ACC112 (cell line): Measurements from ENCODE around the gene YARS2.
"Not testable (repeated sequence)": the region's sequence is repeated elsewhere in the genome, so short reads cannot be mapped to it uniquely, and the experiment has no call there.

Experiments
- H2AFZ ChIP-seq: fragments of 200-600 bp; sonication (generic); one replicate; pipeline ENCODE4 v1.6.0; 2017; ENCODE audit warnings: antibody characterized with exemption, low read length; ENCODE audit not compliant: unreplicated experiment
- H3K27ac ChIP-seq: fragments of 200-600 bp; sonication (generic); 2 replicates; pipeline ENCODE4 v1.5.1; 2014; ENCODE audit warnings: low read depth, mild to moderate bottlenecking, antibody characterized with exemption, low read length, moderate library complexity
- H3K27me3 ChIP-seq: fragments of 200-600 bp; sonication (generic); 2 replicates; pipeline ENCODE4 v1.6.1; 2014; ENCODE audit warnings: mild to moderate bottlenecking, antibody characterized with exemption, low read length, moderate library complexity, mixed read lengths; ENCODE audit not compliant: insufficient read depth
- H3K36me3 ChIP-seq: fragments of 200-600 bp; sonication (generic); 2 replicates; pipeline ENCODE4 v1.6.1; 2016; ENCODE audit warnings: mild to moderate bottlenecking, antibody characterized with exemption, low read length, moderate library complexity, mixed read lengths; ENCODE audit not compliant: insufficient read depth
- H3K4me1 ChIP-seq: fragments of 200-600 bp; sonication (generic); one replicate; pipeline ENCODE4 v1.6.1; 2016; ENCODE audit warnings: low read length, mixed read lengths; ENCODE audit not compliant: insufficient read depth, unreplicated experiment, control insufficient read depth
- H3K4me3 ChIP-seq: fragments of 200-600 bp; sonication (generic); 2 replicates; pipeline ENCODE4 v1.5.1; 2014; ENCODE audit warnings: mild to moderate bottlenecking, low read depth, low read length
- H3K79me2 ChIP-seq: fragments of 200-600 bp; sonication (generic); one replicate; pipeline ENCODE4 v1.6.0; 2016; ENCODE audit warnings: low read length; ENCODE audit not compliant: control insufficient read depth, unreplicated experiment, insufficient read depth

The YARS2 gene

GRCh38 chr12:32718926-32719325, 36.8 kb downstream of the YARS2 start:
- Histone ChIP-seq H2AFZ (no peak overlapping the region), H3K79me2 (no peaks in the 10 kb centered on the region), H3K36me3 (peaks cover 17% of the 10 kb centered on the region; the same call in 1 of the 2 replicates), H3K4me3 (no peak overlapping the region), H3K4me1 (no peaks in the 10 kb centered on the region), H3K27me3 (no peaks in the 10 kb centered on the region), H3K27ac (no peak overlapping the region)

GRCh38 chr12:32714772-32715171, 40.9 kb downstream of the YARS2 start:
- H3K27ac ChIP-seq, result no peak overlapping the region
- no peak overlapping the region for H2AFZ ChIP-seq
- no peak overlapping the region for H3K4me3 ChIP-seq
- H3K27me3 ChIP-seq, result no peaks in the 10 kb centered on the region
- H3K79me2 ChIP-seq, result no peaks in the 10 kb centered on the region
- peaks cover 25% of the 10 kb centered on the region for H3K36me3 ChIP-seq
- H3K4me1 ChIP-seq, result no peaks in the 10 kb centered on the region

DNA sequence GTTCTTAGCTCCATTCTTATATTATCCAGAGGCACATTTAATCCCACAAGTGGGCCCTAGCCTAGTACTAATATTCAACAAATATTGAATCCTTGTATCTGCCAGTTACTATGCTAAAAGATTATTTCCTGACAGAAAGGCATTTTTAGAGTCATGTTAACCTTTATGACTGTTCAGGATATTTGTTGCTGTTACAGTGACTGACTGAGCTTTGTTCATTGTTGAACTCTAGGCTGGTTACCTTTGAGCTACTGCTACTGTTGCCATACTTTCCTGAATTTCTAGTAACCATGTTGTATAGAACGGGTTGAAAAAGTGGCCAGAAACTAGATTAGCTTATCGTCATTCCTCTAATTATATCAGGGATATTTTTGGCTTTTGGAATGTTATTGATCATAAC, 46.8 kb downstream of the YARS2 start:
- no peaks in the 10 kb centered on the region for H3K4me1 ChIP-seq
- H3K36me3 ChIP-seq, result peaks cover 23% of the 10 kb centered on the region
- H3K4me3 ChIP-seq, result no peak overlapping the region
- no peak overlapping the region for H2AFZ ChIP-seq
- no peaks in the 10 kb centered on the region for H3K27me3 ChIP-seq
- no peak overlapping the region for H3K27ac ChIP-seq
- peaks cover 2% of the 10 kb centered on the region for H3K79me2 ChIP-seq

- no peak overlapping the region for H3K4me3 ChIP-seq
- H3K36me3 ChIP-seq, result peaks cover 14% of the 10 kb centered on the region
- peaks cover 11% of the 10 kb centered on the region for H3K79me2 ChIP-seq
- H3K4me1 ChIP-seq, result no peaks in the 10 kb centered on the region
- no peak overlapping the region for H3K27ac ChIP-seq
- no peaks in the 10 kb centered on the region for H3K27me3 ChIP-seq
- H2AFZ ChIP-seq, result no peak overlapping the region
Observed at GRCh38 chr12:32706335-32707024, 49.2 kb downstream of the YARS2 start.

GRCh38 chr12:32705783-32706182, 49.9 kb downstream of the YARS2 start:
- Histone ChIP-seq H3K4me3 (no peak overlapping the region), H2AFZ (no peak overlapping the region), H3K4me1 (no peaks in the 10 kb centered on the region), H3K36me3 (peaks cover 9% of the 10 kb centered on the region), H3K79me2 (peaks cover 11% of the 10 kb centered on the region), H3K27me3 (no peaks in the 10 kb centered on the region), H3K27ac (no peak overlapping the region)

DNA sequence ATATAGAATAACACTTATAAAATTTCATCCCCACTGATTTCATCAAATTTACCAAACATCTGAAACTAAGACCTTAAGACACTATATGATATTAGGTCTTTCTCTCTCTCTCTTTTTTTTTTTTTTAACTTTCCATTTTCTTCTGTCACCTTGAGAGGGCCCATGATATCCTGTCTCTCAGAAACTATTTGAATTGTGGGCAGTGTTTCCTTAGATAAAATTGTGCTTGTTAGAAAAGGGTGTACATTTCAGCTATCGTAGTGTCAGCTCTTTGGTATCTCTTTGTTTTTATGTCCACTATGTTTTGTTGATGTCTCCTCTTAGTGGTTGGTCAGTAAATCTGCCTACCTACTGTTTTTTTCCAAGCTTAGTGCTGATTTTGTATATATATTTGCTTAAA, 52.8 kb downstream of the YARS2 start:
- H3K36me3 ChIP-seq, result no peaks in the 10 kb centered on the region; the same call in 1 of the 2 replicates
- H3K4me1 ChIP-seq, result no peaks in the 10 kb centered on the region
- H3K79me2 ChIP-seq, result peaks cover 29% of the 10 kb centered on the region
- no peak overlapping the region for H3K27ac ChIP-seq
- H3K27me3 ChIP-seq, result no peaks in the 10 kb centered on the region
- no peak overlapping the region for H3K4me3 ChIP-seq
- no peak overlapping the region for H2AFZ ChIP-seq

DNA sequence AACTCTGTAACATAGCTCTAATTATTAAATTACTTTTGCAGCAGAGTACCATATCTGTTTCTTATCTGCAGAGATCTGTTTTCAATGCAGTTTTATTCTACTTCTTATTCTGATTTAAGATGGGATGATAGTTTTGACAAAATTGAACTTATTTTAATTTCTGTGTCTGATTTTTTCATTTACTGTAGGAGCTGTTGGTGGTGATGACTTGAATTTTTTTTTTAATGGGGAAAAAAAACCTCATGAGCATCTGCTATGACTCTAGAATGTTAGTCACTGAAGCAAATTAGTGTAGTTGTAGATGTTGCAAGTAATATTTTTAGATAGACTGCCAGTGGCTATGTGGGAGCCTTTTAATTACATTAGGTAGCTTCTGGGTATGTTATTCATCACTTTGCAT, 53.2 kb downstream of the YARS2 start:
- Histone ChIP-seq H3K27me3 (no peaks in the 10 kb centered on the region), H3K79me2 (peaks cover 33% of the 10 kb centered on the region), H3K27ac (no peak overlapping the region), H3K4me3 (no peak overlapping the region), H3K36me3 (no peaks in the 10 kb centered on the region; the same call in 1 of the 2 replicates), H2AFZ (no peak overlapping the region), H3K4me1 (no peaks in the 10 kb centered on the region)

DNA sequence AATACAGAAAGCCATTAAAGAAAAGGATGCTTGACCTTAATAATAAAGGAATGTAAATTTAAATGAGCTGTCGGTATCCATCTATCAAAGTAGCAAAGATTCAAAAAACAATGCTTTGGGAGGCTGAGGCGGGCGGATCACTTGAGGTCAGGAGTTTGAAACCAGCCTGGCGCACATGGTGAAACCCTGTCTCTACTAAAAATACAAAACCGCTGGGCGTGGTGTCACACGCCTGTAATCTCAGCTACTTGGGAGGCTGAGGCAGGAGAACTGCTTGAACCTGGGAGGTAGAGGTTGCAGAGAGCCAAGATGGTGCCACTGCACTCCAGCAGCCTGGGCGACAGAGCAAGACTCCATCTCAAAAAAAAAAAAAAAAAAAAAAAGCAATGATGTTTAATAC, 56.3 kb downstream of the YARS2 start:
- H3K27me3 ChIP-seq, H3K36me3 ChIP-seq, H3K27ac ChIP-seq, H2AFZ ChIP-seq, H3K4me1 ChIP-seq, H3K4me3 ChIP-seq: not testable (repeated sequence)
- peaks cover 59% of the 10 kb centered on the region for H3K79me2 ChIP-seq

- Histone ChIP-seq H3K36me3 (peaks cover 9% of the 10 kb centered on the region), H3K4me3 (no peak overlapping the region), H3K79me2 (peaks cover 70% of the 10 kb centered on the region)
Observed at GRCh38 chr12:32698285-32698684, 57.4 kb downstream of the YARS2 start.

DNA sequence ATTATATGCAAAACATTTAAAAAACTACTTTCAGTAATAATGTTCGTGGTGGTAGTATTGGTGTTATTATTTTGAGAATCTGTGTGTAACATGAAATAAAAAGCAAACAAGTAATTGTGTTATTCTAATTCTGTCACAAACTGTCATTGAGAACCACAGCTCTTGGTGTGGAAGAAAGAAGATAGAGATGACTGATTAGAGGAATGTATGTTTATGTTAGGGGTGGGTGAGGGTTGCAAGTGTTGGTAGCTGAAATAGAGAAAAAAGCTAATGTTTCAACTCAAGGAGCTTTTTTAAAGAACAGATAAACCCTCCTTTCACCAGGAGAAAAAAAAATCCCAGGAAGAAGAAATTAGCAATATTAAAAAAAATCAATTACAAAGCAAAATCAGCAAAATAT, 58.3 kb downstream of the YARS2 start:
- H3K79me2 ChIP-seq, result peaks cover 70% of the 10 kb centered on the region
- H2AFZ ChIP-seq, result no peak overlapping the region
- no peak overlapping the region for H3K4me3 ChIP-seq
- H3K4me1 ChIP-seq, result no peaks in the 10 kb centered on the region
- no peak overlapping the region for H3K27ac ChIP-seq
- peaks cover 9% of the 10 kb centered on the region for H3K36me3 ChIP-seq
- H3K27me3 ChIP-seq, result no peaks in the 10 kb centered on the region

More at GRCh38 chr12:32698285-32698684, 57.4 kb downstream of the YARS2 start:
- no peak overlapping the region for H2AFZ ChIP-seq
- H3K27ac ChIP-seq, result no peak overlapping the region
- H3K4me1 ChIP-seq, result no peaks in the 10 kb centered on the region
- H3K27me3 ChIP-seq, result no peaks in the 10 kb centered on the region
